ENCODE data around the gene PRR3.
A peak's percentile ranks its signal among the peaks of the same experiment; 100 is the strongest.

The PRR3 gene

GRCh38 chr6:30541515-30542403 lies 15.3 kb upstream of the PRR3 start:
- ATAC-seq, result peak; percentile 78 to 83

GRCh38 chr6:30542404-30542725 lies 14.7 kb upstream of the PRR3 start:
- peak; percentile 29 to 31 for ATAC-seq

GRCh38 chr6:30542915-30543314 lies 14.2 kb upstream of the PRR3 start:
- ATAC-seq, result no peak

- peak; percentile 28 to 35 for ATAC-seq
These were observed 13.3 kb upstream of the PRR3 start for GRCh38 chr6:30543821-30544220.

GRCh38 chr6:30544666-30545272 lies 12.3 kb upstream of the PRR3 start:
- peak; percentile 54 to 68 for ATAC-seq

- ATAC-seq, result no peak
These were observed 9.6 kb upstream of the PRR3 start for GRCh38 chr6:30547454-30547853.

GRCh38 chr6:30548375-30548774 lies 8.7 kb upstream of the PRR3 start:
- ATAC-seq, result no peak

GRCh38 chr6:30554404-30554803 lies 2.7 kb upstream of the PRR3 start:
- ATAC-seq, result no peak

- ATAC-seq, result no peak
These were observed 1.9 kb upstream of the PRR3 start for GRCh38 chr6:30554962-30555815.

GRCh38 chr6:30555816-30556065 lies 1.4 kb upstream of the PRR3 start:
- no peak for ATAC-seq

- peak; percentile 89 to 93 for ATAC-seq
These were observed 809 bp upstream of the PRR3 start, which contains the start of gene GNL1 for GRCh38 chr6:30556066-30556905. Gene GNL1, minus strand, starts transcription at chr6:30556489. Its CDS starts 286 bp downstream, at chr6:30556203.

- peak in 1 of 2 donors; percentile 4 for ATAC-seq
These were observed 537 bp downstream of the PRR3 start for GRCh38 chr6:30557683-30557981.

- ATAC-seq, result no peak
These were observed 3.8 kb downstream of the PRR3 start for GRCh38 chr6:30560930-30561329.

GRCh38 chr6:30562470-30563425 lies 5.7 kb downstream of the PRR3 start:
- no peak for ATAC-seq

GRCh38 chr6:30564114-30564513 lies 7.0 kb downstream of the PRR3 start:
- ATAC-seq, result no peak

GRCh38 chr6:30565772-30566171 lies 8.7 kb downstream of the PRR3 start:
- ATAC-seq, result no peak

GRCh38 chr6:30568245-30568644 lies 11.2 kb downstream of the PRR3 start:
- peak; percentile 39 to 59 for ATAC-seq

- no peak for ATAC-seq
These were observed 13.2 kb downstream of the PRR3 start for GRCh38 chr6:30570263-30570662.

GRCh38 chr6:30570740-30571074 lies 13.6 kb downstream of the PRR3 start:
- ATAC-seq, result peak; percentile 2 to 4

- peak; percentile 92 to 93 for ATAC-seq
These were observed 14.1 kb downstream of the PRR3 start, which contains the start of gene ABCF1 for GRCh38 chr6:30571075-30571761. Gene ABCF1, plus strand, starts transcription at chr6:30571442. Its CDS starts 46 bp downstream, at chr6:30571488.

GRCh38 chr6:30571762-30572082 lies 14.6 kb downstream of the PRR3 start:
- no peak for ATAC-seq
